ENCODE results near the gene PHLDA1.

PHLDA1 gene

GRCh38 chr12:76037130-76038103, 5.8 kb upstream of the PHLDA1 start:
- DNase-seq (ENCODE audit: low spot score), result peak; percentile 73

DNA sequence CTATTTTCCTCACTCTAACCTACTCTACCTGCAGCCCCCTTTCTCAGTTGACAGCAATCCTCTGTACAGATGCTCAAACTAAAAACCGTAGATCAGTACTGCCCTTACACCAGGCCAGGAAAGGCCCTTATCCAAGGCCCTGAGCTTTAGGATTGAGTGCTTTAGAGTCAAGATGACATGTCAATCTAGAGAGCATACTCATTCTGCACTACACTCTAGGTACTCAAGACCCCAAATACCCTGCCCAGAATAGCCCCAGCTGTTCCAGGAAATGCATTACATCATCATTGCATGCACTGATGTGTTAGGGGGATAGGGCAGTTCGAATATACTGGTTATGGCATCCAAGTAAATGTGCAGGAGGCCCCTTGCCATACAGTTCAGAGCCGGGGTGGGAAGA, 3.5 kb upstream of the PHLDA1 start:
- DNase-seq (ENCODE audit: low spot score), result peak; percentile 23

DNA sequence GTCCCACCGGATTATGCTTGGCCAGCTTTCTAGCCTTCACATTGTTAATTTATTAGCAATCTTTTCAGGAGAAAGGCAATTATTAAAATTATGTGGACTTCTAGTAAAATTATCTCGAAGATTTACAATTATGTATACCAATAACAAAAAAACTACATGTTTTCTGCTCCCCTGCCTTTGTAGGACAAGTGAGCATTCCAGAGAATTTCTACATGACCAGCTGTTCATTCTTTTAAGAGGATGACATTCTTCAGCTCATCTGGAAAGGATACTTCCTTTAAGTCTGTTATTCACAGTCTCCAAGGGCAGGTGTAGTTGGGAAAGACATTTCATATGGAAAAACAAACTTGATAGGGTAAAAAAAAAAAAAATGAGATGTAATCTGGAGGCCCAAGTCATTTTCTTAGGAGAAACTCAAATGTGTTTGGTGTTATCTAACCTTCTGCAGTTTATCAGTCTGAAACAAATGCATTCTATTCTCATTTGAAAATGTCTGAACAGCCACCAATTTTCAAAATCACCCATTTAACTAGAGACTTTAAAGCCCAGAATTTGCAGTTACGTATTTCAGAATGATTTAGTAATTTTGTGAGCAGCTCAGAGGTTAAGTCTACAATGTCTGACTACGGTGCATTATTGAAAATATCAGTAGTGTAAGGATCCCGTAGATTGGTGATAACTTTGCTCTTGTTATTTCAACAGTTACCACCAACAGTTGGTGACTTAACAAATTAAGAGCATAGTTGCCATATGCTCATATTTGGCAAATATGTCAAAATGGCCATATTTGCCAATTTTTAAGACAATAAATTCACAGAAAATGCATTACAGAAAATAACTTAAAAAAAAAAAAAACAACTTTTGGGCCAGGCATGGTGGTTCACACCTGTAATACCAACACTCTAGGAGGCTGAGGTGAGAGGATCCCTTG, 1.8 kb upstream of the PHLDA1 start:
- DNase-seq (ENCODE audit: low spot score), result no peak

DNA sequence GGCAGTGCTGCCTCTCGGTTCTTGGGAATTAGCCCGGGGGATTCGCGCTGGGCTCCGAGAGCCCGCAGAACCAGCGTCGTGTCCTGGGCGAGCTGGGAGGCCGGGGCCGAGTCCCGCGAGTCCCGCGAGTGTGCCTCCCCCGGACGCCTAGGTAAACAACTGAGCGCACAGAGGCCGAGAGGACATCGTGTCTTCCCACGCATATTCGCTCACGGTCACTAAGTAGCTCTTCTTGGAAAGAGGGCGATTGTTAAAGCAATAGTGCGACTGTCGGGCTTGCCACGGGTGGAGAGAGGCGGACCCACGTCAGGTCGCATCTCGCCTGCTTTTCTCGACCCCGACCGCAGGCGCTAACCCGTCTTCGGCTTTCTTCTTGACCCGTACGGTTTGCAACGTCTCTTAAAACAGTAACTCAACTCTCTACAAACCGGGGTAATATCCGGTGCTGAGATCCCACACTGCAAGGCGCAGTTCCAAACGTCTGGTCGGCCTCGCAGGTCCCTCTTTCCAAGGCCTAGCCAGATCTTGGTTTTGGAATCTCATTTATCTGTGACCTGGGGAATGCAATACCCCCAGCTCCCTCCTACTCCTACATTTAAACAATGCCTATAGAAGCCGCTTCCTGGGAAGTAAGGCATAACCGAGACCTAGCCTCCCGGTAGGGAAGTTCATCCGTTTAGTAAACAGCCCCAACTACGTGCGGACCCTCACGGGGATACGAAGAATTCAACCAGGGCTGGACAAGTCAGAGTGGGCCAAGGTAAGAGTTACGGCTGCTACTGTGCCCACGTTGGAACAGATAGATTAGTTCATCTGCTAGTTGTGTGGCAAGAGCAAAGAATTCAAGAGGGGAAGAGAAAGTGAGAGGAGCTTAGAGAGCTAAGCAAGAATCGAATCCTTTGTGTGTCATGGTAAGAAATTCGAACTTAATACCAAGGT, 736 bp upstream of the PHLDA1 start:
- peak; percentile 39 for DNase-seq (ENCODE audit: low spot score)

DNA sequence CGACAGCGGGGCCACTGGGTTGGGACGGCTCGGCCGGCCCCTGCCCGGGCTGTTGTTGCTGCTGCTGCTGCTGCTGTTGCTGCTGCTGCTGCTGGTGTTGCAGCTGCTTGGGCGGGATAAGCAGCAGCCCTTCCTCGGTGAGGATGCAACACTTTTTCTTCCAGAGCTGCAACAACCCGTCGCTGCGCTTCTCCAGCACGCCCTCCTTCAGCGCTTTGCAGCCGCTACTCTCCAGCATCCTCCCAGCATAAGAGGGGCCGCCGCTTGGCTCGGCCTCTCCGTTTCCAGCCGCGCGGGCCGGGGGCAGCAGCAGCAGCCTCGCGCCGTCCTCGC, 529 bp downstream of the PHLDA1 start:
- DNase-seq (ENCODE audit: low spot score), result no peak

DNA sequence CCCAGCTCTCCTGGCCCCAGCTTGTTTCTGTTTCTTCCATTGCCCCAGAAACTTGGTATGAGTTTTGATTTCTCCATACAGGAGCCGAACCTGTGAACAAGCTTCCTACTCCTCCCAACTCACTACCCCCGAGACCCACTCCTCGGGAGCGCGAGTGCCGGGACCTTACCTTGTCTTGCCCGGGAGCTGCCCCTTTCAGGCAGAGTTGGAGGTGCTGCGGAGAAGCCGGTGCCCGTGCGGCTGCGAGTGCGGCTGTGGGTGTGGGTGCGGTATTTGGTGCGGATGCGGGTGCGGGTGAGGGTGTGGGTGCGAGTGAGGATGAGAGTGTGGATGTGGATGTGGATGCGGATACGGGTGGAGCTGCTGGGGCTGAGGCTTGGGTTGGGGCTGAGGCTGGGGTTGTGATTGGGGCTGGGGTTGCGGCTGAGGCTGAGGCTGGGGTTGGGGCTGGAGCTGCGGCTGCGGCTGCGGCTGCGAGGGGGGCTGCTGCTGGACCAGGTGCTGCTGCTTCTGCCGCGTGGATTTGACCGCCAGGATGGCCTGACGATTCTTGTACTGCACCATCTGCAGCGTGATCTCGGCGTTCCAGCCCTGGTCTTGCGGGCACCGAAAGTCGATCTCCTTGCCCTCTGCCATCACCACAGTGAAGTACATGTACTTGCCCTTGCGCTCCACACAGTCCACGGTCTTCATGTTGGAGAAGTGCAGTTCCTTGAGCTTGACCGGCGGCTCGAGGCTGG, 1.1 kb downstream of the PHLDA1 start:
- peak; percentile 54 for DNase-seq (ENCODE audit: low spot score)

GRCh38 chr12:76029982-76030340, 1.6 kb downstream of the PHLDA1 start:
- DNase-seq (ENCODE audit: low spot score), result no peak

DNA sequence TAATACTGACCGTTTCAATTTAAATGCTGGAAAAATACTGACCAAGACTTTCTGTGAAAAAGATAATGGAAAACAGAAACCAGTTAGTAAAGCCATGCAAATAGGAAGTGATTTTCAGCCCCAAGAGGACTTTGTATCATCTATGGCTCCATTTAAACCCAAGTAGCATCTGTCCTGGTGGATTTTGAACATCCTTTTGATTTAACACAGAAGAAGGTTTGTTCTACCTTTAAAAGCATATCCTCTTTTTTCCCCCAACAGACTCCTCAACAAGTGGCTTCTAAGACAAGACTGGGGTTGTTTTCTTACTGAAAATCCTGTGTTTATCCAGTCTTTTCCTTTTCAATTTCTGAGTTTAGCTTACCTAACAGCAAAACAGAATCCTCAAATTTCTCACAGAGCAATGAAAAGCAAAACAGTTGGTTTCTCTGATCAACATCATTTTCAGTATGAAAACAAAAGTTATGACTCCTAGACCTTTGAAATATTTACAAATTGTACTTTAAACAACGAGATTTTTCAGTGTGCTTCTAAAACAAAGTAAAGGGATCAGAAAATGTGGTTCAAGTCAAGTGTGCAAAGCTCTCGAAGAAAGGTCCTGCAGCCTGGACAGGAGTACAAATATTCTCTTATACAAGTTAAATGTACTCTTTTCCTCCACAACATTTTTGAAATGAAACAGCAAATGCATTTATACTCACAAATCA, 2.9 kb downstream of the PHLDA1 start:
- no peak for DNase-seq (ENCODE audit: low spot score)

DNA sequence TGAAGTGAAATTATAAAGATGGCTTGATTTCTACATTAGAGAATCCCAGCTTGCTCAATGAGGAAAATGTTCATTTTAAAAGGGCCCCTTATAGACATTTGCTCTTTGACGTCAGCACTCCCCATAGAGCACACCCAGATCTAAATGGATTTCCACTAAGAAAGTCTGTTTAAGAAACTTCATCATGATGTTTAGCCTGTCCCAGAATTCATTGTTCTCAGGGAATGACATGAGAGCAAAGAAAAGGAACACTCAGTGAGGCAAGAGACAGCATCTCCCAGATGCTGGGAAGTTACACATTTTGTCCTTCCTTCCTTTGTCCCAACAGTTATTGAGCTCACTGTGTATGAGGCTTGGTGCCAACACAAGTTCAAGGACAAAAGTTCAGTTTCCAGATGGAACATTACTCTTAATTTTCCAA, 4.9 kb downstream of the PHLDA1 start:
- DNase-seq (ENCODE audit: low spot score), result no peak

DNA sequence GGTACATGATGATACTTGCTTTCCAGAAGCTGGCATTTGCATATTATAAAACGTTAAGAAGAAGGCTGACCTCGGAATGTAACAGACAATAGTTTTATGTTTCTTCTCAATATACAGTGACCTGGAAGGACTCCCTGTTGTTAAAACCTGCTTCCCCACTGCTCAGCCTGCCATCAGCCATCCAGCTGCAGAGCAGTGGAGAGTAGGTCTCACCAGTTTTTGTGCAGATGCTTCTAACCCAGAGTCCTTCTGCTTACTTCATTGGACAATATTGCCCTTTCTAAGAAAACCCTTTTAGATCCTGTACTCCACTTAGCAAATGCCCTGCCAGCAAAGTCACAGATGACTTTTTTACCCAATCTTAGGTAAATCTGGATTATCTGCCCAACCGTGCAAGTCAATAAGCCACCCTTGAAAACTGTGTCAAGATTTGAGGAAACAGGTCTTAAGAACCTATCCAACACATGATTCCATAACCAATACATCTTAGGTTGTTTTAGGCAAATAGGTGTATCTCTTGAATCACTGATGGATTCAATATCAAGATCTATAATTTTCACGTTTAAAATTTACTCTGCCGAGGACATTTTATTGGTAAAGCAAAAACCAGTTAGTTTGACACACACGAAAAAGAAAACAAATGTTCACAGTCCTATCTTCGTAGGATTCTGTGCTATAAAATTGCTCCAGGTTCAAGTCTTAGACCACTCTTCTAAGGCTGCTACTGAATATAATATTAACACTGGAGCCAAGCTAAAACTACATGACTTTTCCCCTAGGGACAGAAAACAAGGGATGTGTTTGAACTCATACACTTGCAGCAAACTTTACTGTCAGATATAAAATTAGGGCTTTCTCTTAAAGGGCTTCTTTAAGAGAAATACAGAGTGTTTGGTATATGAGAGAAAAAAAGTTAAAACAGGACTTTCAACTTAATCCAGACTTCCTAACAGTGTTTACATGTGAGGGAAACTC, 5.7 kb downstream of the PHLDA1 start:
- DNase-seq (ENCODE audit: low spot score), result no peak

DNA sequence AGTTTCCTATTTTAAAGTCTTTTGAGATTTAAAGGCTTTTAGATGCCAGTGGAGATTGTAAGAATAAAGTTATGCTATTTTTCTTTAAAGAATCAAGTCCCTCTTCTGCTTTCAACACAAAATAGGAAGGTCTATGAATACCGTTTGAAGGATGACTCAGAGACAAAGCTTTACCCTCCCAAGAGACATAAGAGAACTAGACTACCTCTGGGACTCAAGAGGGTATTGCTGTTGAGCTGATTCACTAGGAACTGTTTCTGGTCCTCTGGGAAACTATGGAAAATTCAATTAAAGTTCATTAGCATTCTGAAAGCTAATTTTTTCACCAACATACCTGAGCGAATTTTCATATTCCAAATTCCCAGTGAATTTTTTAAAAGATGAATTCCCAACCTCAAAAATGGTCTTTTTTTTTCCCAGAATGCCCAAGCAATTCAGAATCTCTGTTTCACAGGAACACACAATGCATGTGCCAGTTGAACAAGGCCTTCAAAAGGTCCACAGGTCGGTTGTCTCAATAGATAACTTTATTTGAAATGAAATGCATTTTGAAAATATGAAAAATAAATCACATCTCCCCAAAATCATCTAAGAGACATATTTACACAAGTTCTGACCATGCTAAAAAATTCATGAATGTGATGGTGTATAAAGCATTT, 6.5 kb downstream of the PHLDA1 start:
- peak; percentile 22 for DNase-seq (ENCODE audit: low spot score)

DNA sequence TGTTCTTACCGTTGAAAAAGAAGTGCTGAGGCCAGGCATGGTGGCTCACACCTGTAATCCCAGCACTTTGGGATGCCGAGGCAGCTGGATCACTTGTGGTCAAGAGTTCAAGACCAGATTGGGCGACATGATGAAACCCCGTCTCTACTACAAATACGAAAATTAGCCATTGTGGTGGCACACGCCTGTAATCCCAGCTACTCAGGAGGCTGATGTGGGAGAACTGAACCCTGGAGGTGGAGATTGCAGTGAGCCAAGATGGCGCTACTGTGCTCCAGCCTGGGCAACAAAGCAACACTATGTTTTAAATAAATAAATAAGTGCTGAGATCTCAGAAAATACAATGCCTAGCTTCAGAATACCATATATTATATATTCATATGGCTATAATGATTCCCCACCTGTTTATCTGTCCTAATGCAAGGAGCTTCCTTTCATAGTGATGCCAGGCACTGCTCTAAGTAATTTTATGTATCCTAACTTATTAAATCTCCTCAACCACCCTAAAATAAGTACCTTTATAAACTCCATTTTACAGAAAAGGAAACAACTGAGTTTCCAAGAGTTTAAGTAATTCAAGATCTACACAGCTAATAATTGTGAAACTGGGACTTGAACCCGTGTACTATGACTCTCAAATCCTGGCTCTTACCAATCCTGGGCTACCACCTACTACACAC, 7.3 kb downstream of the PHLDA1 start:
- no peak for DNase-seq (ENCODE audit: low spot score)

DNA sequence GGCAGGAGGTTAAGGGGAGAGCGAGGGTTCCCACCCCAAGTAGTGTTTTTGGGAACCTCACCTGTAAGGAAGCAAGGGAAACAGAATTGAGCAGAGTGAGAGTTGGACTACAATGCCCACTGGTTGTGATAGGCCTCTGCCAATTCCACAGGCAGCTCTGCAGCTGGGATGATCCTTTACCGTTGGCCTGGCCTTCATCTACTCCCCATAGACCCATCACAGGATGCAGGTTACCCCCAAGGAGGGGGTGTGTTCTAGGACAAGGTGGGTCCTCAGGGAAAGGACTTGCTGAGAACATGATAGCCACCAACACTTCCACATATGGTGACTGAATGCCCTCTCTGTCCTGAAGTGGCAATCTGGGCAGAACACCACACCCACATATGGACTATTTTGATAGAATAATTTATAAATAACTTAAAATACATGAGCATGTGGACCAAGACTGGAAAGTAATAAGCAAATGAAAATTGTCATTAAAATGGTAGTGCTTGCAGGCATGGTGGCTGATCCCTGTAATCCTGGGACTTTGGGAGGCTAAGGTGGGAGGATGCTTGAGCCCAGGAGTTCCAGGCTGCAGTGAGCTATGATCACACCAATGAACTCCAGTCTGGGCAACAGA, 8.4 kb downstream of the PHLDA1 start:
- DNase-seq (ENCODE audit: low spot score), result no peak

GRCh38 chr12:76022506-76022905, 9.1 kb downstream of the PHLDA1 start:
- DNase-seq (ENCODE audit: low spot score), result no peak

DNA sequence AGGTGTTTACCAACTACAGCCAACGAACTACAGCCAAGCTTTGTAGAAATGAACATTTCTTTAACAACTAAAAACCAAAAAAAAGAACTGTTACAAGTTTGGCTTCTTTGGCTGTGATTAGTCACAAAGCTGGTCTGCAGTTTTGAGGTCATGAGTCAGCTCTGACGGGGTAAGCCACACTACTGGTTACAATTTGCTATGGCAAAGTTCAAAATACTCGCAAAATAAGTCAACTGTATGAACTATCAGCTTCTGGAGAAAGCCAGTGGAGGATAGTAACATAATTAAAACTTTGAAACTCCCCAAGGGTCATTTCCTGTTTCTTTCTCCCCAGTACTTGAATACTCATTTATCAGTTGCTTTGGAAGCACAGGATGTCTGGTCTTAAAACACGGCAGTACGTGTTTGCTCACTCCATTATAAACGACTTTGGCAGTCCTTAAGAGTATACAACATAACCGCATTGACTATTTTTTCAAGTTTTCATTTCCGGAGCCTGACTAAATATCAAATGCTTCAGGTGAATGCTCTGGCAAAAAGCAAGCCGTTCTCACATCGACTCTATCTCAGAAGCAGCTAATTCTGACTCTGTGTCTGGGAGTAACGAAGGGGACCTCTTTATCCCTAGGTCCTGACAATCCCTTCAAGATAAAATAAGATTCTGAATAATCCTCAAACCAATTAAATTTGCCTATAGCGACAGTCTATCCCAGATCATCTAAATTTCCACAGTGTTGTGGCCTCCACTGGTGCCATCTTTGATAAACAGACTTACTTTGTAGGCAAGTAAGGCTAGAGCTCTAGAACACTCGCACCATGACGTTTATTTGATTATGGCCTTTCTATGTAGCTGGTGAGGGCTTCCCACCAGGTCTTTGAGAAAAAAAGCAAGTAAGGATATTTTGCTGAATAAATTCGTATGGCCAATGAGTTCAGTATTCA, 10.6 kb downstream of the PHLDA1 start:
- peak; percentile 86 for DNase-seq (ENCODE audit: low spot score)

GRCh38 chr12:76020281-76020680, 11.3 kb downstream of the PHLDA1 start:
- DNase-seq (ENCODE audit: low spot score), result peak; percentile 83

- DNase-seq (ENCODE audit: low spot score), result no peak
Observed at GRCh38 chr12:76018672-76019071, 12.9 kb downstream of the PHLDA1 start.
